Measurements from ENCODE around the gene SLC38A9. TPM values are rescaled to one million over a fixed set of nuclear protein-coding genes. Genes with fewer than 3 reads are reported as not detected.

The SLC38A9 gene
- total and polyA plus RNA-seq, 4 donors: 11.4 to 31.0 (median 18.6) TPM

Small RNA genes lying within 50 kb of the gene (small RNA-seq; reads per million reads assigned to genes)
- not detected for gene AC016632.1

Other genes starting within 250 kb of the SLC38A9 start
- gene PLPP1, start 177.4 kb downstream of the SLC38A9 start, total RNA-seq: 100 to 1,000 TPM in 1 of 2 donors, 10 to 100 TPM in 1; 23.4 to 149 TPM
- gene PLPP1, start 177.4 kb downstream of the SLC38A9 start, polyA plus RNA-seq: 10 to 100 TPM; 61.4 to 75.9 TPM
- gene DDX4, start 25.7 kb upstream of the SLC38A9 start, total RNA-seq: not detected
- gene DDX4, start 25.7 kb upstream of the SLC38A9 start, polyA plus RNA-seq: not detected
- gene IL31RA, start 139.0 kb upstream of the SLC38A9 start, total RNA-seq: not detected
- gene IL31RA, start 139.0 kb upstream of the SLC38A9 start, polyA plus RNA-seq: not detected

Measured in liver (tissue), 5 donors.